ENCODE data around the gene MAPK11.
A peak's percentile ranks its signal among the peaks of the same experiment; 100 is the strongest.

The MAPK11 gene

DNA sequence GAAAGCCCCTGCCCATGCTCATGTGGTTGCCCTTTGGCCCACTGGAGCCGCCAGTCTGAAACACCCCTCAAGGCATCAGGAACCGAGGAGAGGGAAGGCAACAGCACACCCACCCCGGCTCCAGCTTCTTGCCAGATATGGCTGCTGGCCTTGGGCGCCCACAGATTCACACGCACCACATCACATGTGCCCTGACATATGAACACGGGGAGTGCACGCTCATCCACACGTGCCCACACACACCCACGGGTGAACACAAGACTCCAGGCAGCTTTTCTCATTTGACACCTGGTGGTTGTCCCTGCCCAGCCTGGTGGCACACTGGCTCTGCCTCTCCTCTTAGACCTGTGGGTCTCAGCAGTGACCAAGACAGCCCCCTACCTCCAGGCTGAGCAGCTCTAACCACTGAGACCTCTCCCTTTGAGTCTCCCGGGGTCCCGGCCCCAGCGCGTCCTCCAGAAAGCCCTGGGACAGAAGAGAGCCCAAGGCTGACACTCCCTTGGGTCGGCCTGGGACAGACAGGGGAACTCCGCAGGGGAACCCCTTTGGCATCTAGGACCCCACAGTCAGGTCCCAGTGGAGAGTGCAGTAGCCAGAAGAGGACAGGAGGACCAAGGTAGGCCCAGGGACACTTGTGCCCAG is 6.0 kb downstream of the MAPK11 start:
- TF ChIP-seq CTCF (IDR thresholded peaks at IDR 0.05), result no peak
- Histone ChIP-seq H3K27ac (no peak overlapping the region), H3K4me3 (no peak overlapping the region)
- no peak for DNase-seq (ENCODE audit: low spot score)

DNA sequence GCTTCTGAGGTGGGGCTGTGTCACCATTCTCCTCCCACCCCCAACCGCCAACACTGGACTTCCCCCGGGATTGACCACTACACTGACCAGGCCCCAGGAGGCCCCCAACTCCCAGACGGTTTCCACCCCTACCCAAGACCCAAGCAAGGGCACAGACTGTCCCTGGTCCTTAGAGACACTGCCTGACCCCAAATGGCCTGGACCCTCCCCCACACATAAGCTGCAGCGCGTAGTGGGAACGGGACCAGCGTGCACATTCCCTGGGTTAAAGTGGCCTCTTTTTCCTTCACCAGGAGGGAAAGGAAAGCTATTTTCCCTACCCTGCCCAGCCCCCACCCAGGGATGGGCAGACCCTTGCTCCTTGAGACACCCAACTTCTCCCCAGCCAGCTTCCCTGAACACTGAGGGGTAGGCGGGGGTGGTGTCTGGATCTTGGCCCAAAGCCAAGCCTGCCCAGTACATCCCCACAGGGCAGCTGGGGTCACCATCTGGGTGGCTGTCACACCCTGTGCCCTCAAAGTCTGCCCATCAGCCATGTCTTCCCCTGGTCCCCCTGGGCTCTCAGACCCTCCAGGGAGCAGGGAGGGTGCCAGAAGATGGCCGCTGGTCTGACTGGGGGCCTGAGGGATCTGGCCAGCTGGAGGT is 7.1 kb downstream of the MAPK11 start:
- no peak overlapping the region for H3K4me3 ChIP-seq

DNA sequence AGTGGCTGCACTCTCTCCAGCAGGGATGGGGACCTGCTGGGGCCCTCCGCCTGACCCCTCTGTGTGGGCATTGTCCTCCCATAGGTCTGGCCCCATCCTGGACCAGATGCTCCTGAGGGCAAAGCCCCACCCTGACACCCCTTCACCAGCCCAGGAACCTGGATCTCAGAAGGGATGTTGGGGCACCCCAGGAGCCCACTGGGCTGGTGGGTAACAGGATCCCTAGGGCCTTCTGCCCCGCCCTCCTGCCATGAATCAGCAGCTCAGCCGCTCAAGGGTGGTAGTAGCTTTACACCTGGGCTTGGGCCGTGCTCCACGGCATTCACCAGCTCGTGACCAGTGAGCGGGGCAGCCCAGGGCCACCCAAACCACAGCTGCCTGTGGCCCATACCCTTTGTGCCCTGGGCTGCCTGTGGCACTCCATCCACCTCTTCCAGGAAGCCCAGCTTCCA is 7.7 kb downstream of the MAPK11 start:
- H3K27ac ChIP-seq, result no peak overlapping the region
- no peak for TF ChIP-seq CTCF (IDR thresholded peaks at IDR 0.05)
- H3K4me3 ChIP-seq, result no peak overlapping the region
- DNase-seq (ENCODE audit: low spot score), result no peak

More for the DNA sequence above, 7.1 kb downstream of the MAPK11 start:
- DNase-seq (ENCODE audit: low spot score), result no peak
- no peak for TF ChIP-seq CTCF (IDR thresholded peaks at IDR 0.05)
- no peak overlapping the region for H3K27ac ChIP-seq

DNA sequence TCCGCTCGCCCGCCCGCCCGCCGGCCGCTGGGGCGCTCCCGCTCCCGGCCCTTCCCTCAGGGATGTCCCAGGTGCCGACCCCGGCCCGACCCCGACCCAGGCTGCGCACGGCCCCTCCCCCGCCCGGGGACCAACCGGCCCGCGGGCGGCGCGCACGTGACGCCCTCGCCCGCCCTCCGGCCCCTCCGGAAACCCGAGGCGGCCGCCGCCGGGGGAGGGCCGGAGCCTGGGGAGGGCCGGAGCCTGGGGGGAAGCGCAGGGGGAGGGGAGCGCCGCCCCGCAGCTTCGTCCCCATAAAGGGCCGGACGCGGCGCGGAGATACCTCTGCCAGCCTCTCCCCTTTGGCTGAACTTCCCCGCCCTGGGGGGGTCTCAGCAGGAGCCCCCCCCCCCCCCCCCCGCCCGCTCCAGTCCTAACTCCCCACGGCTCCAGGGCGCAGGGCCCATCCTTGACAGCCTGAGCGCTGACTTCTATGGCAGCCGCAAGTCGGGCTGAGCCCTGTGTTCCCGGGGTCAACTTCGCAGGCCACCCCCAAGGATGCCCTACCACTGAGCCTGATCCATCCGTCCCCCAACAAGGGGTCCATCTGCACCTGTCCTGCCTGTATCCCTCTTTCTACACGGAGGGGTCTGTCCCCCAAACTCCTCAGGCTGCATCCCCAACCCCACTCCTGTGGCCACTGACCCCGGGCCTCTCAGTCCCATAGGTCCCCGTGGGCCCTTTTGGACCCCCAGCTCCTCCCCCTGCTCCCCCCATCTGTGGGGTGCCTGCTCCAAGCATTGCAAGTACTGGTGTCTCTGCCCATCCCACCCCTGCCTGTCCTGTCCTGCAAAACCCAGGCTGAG is 8.3 kb downstream of the MAPK11 start, which contains the start of gene MAPK12:
Gene MAPK12 (minus strand): TSS at position 69 of the 845 bp plus-strand sequence. CDS start 174 bp downstream, outside the sequence.
- Histone ChIP-seq H3K4me3 (peak within 1 kb of the TSS; percentile 70), H3K27ac (peak within 1 kb of the TSS in 1 of 2 donors; percentile 46)
- DNase-seq (ENCODE audit: low spot score), result no peak
- TF ChIP-seq CTCF (IDR thresholded peaks at IDR 0.05), result no peak

DNA sequence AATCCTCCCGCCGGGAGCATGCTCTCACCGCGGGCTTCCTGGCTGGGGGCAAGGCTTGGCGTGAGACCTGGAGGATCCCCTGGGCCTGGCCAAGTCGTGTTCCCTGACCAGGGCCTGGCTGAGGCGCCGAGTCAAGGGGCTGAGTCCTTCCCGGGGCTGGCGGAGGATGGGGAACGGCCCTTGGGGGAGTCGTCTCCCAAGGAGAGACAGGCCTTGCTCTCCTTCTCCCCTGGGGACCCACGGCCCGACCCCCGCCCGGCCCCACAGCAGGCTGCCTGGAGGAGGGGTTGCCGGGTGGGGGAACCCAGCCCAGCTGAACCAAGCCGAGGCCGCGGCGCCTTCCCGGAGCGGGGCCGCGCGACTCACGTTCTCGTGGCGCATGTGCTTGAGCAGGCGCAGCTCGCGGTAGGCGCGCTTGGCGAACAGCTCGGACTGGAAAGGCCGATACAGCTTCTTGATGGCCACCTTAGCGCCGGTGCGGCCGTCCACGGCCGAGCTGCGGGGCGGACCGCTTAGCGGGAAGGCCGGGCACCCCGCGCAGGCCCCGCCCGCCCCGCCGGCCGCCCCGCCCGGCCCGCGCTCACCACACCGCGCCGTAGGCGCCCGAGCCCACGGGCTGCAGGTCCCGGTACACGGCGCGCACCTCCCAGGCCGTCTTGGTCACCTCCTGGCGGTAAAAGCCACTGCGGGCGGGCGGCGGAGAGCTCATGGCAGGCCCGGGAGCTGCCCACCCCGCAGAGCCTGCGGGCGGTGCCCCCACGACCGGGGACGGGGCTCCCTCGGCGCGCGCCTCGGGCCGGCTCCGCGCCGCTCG is 9.2 kb downstream of the MAPK11 start:
- Histone ChIP-seq H3K27ac (peak overlapping the region in 1 of 2 donors; percentile 46), H3K4me3 (peak overlapping the region; percentile 70)
- DNase-seq (ENCODE audit: low spot score), result no peak
- TF ChIP-seq CTCF (IDR thresholded peaks at IDR 0.05), result no peak

- TF ChIP-seq CTCF (IDR thresholded peaks at IDR 0.05), result no peak
- Histone ChIP-seq H3K4me3 (peak overlapping the region; percentile 70), H3K27ac (peak overlapping the region in 1 of 2 donors; percentile 46)
- DNase-seq (ENCODE audit: low spot score), result no peak
These were observed 9.8 kb downstream of the MAPK11 start for GRCh38 chr22:50260434-50260800.
